HepG2 (cell line): ENCODE measurements around the gene NUFIP1. TPM values are rescaled to one million over a fixed set of nuclear protein-coding genes. Genes with fewer than 3 reads are reported as not detected.

Experiments
- AHR ChIP-seq: IDR thresholded peaks from 2 replicates; pipeline ENCODE4 v1.6.1; 2018; ENCODE audit warnings: missing genetic modification reagents, missing compliant biosample characterization
- ARID5B ChIP-seq: IDR thresholded peaks from 2 replicates; pipeline ENCODE4 v1.4.0; 2020; ENCODE audit warnings: mild to moderate bottlenecking, missing genetic modification reagents
- BRCA1 ChIP-seq: sonication (generic); formaldehyde crosslinking; IDR thresholded peaks from 2 replicates; pipeline ENCODE4 v1.4.0; 2020; ENCODE audit warnings: missing genetic modification reagents
- DPF2 ChIP-seq: sonication (generic); formaldehyde crosslinking; IDR thresholded peaks from 2 replicates; pipeline ENCODE4 v1.4.0; 2020; ENCODE audit warnings: mild to moderate bottlenecking, low read depth, missing genetic modification reagents, borderline replicate concordance
- EZH2 ChIP-seq: conservative IDR thresholded peaks from 2 replicates; pipeline ENCODE4 v1.6.1; 2012; ENCODE audit warnings: mild to moderate bottlenecking, low read depth, low read length, moderate library complexity
- FOSL2 ChIP-seq: sonication (generic); formaldehyde crosslinking; IDR thresholded peaks from 2 replicates; pipeline ENCODE4 v1.4.0; 2020; ENCODE audit warnings: missing genetic modification reagents
- MAFK ChIP-seq, 2 experiments: IDR thresholded peaks in 1 of 2; conservative IDR thresholded peaks in 1 of 2; 2 replicates each; pipeline ENCODE4 v1.6.1; 2011; ENCODE audit warnings: improper control_type of control experiment in 2 of 2, low read length in 2 of 2
- SUZ12 ChIP-seq: fragments of 150-350 bp; IDR thresholded peaks from 2 replicates; pipeline ENCODE4 v1.6.1; 2014; ENCODE audit warnings: low read depth, low read length
- TAF15 ChIP-seq: fragments of 200-400 bp; formaldehyde crosslinking; IDR thresholded peaks from one replicate; pipeline ENCODE4 v1.6.1; 2018; ENCODE audit warnings: mild to moderate bottlenecking, low read depth, low read length; ENCODE audit not compliant: poor library complexity, severe bottlenecking
- ZNF253 ChIP-seq: sonication (generic); formaldehyde crosslinking; IDR thresholded peaks from 2 replicates; pipeline ENCODE4 v1.8.0; 2022; ENCODE audit warnings: mild to moderate bottlenecking, missing genetic modification reagents, borderline replicate concordance
- ZNF326 ChIP-seq: sonication (generic); formaldehyde crosslinking; IDR thresholded peaks from 2 replicates; pipeline ENCODE4 v1.4.0; 2020; ENCODE audit warnings: missing genetic modification reagents, borderline replicate concordance
- ZNF33B ChIP-seq: sonication (generic); formaldehyde crosslinking; IDR thresholded peaks from 2 replicates; pipeline ENCODE4 v1.5.1; 2020; ENCODE audit warnings: mild to moderate bottlenecking, missing genetic modification reagents
- ZNF432 ChIP-seq: sonication (generic); formaldehyde crosslinking; IDR thresholded peaks from 2 replicates; pipeline ENCODE4 v1.5.0; 2020; ENCODE audit warnings: missing genetic modification reagents, mild to moderate bottlenecking, borderline replicate concordance
- ZNF891 ChIP-seq: sonication (generic); formaldehyde crosslinking; IDR thresholded peaks from 2 replicates; pipeline ENCODE4 v1.5.0; 2020; ENCODE audit warnings: mild to moderate bottlenecking, missing genetic modification reagents
- polyA plus RNA-seq, 8 experiments: library from polyadenylated mRNA; depleted of rRNA in 3 of 8; stranded (reverse) in 7 of 8; unstranded in 1 of 8; fragments of >200 nt; fragmentation: Illumina TruSeq in 4 of 8; extraction: Trizol in 4 of 8; gene quantifications; 2 replicates each; pipeline versions ENCODE4 v1.2.1 to v1.2.3, GENCODE V29; 2011 to 2016; ENCODE audit warnings: low read depth in 4 of 8, missing spikeins in 1 of 8, mixed read lengths in 1 of 8; ENCODE audit not compliant: insufficient read depth in 1 of 8
- total RNA-seq, 5 experiments: library from RNA; depleted of rRNA; stranded (reverse); fragments of >200 nt; fragmentation: Illumina TruSeq; extraction: Trizol; gene quantifications; 2 replicates each; pipeline ENCODE4 v1.2.3, GENCODE V29; 2016; ENCODE audit warnings: low read depth in 1 of 5
- TF ChIP-seq, protein P1 (sequence below): sonication (generic); formaldehyde crosslinking; IDR thresholded peaks from 2 replicates; pipeline ENCODE4 v1.4.0; 2020; ENCODE audit warnings: missing genetic modification reagents; ENCODE audit errors: not compliant biosample characterization
- TF ChIP-seq, protein P2 (sequence below): IDR thresholded peaks from 2 replicates; pipeline ENCODE4 v1.6.1; 2016; ENCODE audit warnings: missing genetic modification reagents, missing compliant biosample characterization
- TF ChIP-seq, protein P3 (sequence below): sonication (generic); formaldehyde crosslinking; IDR thresholded peaks from 2 replicates; pipeline ENCODE4 v1.5.1; 2020; ENCODE audit warnings: mild to moderate bottlenecking, missing genetic modification reagents, borderline replicate concordance

NUFIP1 gene
- total and polyA plus RNA-seq, 2 of the 13 experiments (the other 11 are each of a cell fraction or from before 2014, with no cell fraction given), result 1.9 to 10.3 TPM

DNA sequence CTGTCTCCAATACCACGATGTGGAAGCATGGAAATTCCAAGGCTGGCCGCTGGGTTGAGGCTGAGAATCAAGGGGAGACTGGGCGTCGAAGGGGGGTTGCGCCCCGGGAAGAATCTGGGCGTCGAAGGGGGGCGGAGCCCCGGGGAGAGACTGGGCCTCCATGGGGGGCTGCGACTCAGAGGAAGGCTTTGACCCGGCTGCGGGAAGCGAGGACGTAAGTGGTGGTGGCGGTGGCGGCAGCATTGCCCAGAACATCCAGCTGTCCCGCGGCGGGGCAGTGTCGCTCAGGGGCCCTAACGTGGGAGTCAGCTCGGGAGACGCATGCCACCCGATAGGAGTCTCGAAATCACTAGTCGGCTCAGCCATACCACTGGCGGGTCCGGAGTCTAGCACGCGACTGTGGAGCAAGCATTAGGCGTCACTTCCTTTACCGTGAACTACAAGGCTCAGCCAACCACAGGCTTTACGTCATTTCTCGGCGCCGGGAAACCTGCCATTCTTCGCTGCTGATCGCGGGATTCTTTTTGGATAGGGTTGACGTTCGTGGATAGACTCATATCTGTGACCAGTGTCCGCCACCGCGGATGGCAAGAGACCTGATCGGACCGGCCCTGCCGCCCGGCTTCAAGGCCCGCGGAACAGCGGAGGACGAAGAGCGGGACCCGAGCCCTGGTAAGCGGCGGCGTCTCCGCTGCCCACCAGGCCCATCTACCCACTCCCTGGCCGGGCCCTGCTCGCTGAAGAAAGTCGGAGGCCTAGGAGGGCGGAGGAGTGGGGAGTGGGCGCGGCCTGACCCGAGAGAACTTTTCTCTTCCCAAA is at the start of gene NUFIP1, which contains the start of gene GPALPP1 (continued):
- TF ChIP-seq, protein P1, sequence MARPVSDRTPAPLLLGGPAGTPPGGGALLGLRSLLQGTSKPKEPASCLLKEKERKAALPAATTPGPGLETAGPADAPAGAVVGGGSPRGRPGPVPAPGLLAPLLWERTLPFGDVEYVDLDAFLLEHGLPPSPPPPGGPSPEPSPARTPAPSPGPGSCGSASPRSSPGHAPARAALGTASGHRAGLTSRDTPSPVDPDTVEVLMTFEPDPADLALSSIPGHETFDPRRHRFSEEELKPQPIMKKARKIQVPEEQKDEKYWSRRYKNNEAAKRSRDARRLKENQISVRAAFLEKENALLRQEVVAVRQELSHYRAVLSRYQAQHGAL (CRISPR knock-in tag), result no peak
- TF ChIP-seq ZNF33B (CRISPR knock-in tag) (no peak; the same call in 1 of the 2 replicates), ZNF326 (CRISPR knock-in tag) (no peak), DPF2 (CRISPR knock-in tag) (no peak), ZNF891 (peak; percentile 23; the same call in 1 of the 2 replicates), EZH2 (no peak), ZNF253 (CRISPR knock-in tag) (no peak), SUZ12 (no peak), TAF15 (no peak), FOSL2 (CRISPR knock-in tag) (peak; percentile 32; the same call in 1 of the 2 replicates), ZNF432 (CRISPR knock-in tag) (no peak), AHR (no peak), ARID5B (CRISPR knock-in tag) (peak; percentile 69), MAFK (conservative IDR thresholded peaks at IDR 0.05 in 1 of 2, IDR thresholded peaks at IDR 0.05 in 1 of 2; ENCODE audit: low read length in 2 of 2) (peak; percentile 0 to 19; a peak in 1 of 4 replicates), BRCA1 (CRISPR knock-in tag) (no peak)
- TF ChIP-seq, protein P2, sequence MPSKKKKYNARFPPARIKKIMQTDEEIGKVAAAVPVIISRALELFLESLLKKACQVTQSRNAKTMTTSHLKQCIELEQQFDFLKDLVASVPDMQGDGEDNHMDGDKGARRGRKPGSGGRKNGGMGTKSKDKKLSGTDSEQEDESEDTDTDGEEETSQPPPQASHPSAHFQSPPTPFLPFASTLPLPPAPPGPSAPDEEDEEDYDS (CRISPR knock-in tag), result peak; percentile 87
- TF ChIP-seq, protein P3, sequence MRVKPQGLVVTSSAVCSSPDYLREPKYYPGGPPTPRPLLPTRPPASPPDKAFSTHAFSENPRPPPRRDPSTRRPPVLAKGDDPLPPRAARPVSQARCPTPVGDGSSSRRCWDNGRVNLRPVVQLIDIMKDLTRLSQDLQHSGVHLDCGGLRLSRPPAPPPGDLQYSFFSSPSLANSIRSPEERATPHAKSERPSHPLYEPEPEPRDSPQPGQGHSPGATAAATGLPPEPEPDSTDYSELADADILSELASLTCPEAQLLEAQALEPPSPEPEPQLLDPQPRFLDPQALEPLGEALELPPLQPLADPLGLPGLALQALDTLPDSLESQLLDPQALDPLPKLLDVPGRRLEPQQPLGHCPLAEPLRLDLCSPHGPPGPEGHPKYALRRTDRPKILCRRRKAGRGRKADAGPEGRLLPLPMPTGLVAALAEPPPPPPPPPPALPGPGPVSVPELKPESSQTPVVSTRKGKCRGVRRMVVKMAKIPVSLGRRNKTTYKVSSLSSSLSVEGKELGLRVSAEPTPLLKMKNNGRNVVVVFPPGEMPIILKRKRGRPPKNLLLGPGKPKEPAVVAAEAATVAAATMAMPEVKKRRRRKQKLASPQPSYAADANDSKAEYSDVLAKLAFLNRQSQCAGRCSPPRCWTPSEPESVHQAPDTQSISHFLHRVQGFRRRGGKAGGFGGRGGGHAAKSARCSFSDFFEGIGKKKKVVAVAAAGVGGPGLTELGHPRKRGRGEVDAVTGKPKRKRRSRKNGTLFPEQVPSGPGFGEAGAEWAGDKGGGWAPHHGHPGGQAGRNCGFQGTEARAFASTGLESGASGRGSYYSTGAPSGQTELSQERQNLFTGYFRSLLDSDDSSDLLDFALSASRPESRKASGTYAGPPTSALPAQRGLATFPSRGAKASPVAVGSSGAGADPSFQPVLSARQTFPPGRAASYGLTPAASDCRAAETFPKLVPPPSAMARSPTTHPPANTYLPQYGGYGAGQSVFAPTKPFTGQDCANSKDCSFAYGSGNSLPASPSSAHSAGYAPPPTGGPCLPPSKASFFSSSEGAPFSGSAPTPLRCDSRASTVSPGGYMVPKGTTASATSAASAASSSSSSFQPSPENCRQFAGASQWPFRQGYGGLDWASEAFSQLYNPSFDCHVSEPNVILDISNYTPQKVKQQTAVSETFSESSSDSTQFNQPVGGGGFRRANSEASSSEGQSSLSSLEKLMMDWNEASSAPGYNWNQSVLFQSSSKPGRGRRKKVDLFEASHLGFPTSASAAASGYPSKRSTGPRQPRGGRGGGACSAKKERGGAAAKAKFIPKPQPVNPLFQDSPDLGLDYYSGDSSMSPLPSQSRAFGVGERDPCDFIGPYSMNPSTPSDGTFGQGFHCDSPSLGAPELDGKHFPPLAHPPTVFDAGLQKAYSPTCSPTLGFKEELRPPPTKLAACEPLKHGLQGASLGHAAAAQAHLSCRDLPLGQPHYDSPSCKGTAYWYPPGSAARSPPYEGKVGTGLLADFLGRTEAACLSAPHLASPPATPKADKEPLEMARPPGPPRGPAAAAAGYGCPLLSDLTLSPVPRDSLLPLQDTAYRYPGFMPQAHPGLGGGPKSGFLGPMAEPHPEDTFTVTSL (CRISPR knock-in tag), result no peak
